Trophoblast cell (in vitro differentiated cells and primary cell): ENCODE results near the gene ACYP2.

Experiments used
- DNase-seq, 2 donors: peaks; one replicate each; pipeline ENCODE4 v3.0.0-alpha.2; 2016
- H2AFZ ChIP-seq: 2 replicates; pipeline ENCODE4 v1.6.1; 2013; ENCODE audit warnings: low read length, moderate library complexity, mild to moderate bottlenecking; ENCODE audit not compliant: insufficient read depth, poor library complexity
- H2AK5ac ChIP-seq: 2 replicates; pipeline ENCODE4 v1.6.1; 2013; ENCODE audit warnings: mild to moderate bottlenecking, low read length
- H2BK120ac ChIP-seq: 2 replicates; pipeline ENCODE4 v1.6.1; 2013; ENCODE audit warnings: low read length, mild to moderate bottlenecking, moderate library complexity; ENCODE audit not compliant: insufficient read depth, poor library complexity
- H2BK12ac ChIP-seq: 2 replicates; pipeline ENCODE4 v1.6.1; 2013; ENCODE audit warnings: mild to moderate bottlenecking, low read length, moderate library complexity
- H2BK5ac ChIP-seq: 2 replicates; pipeline ENCODE4 v1.6.1; 2013; ENCODE audit warnings: low read length, low read depth, moderate library complexity, mild to moderate bottlenecking; ENCODE audit not compliant: poor library complexity
- H3K14ac ChIP-seq: 2 replicates; pipeline ENCODE4 v1.6.1; 2013; ENCODE audit warnings: mild to moderate bottlenecking, low read length
- H3K18ac ChIP-seq: 2 replicates; pipeline ENCODE4 v1.6.1; 2013; ENCODE audit warnings: mild to moderate bottlenecking, low read length
- H3K23ac ChIP-seq: 2 replicates; pipeline ENCODE4 v1.6.1; 2013; ENCODE audit warnings: low read length
- H3K27ac ChIP-seq: 2 replicates; pipeline ENCODE4 v1.5.1; 2013; ENCODE audit warnings: low read depth, mild to moderate bottlenecking, inconsistent platforms, low read length, moderate library complexity
- H3K27me3 ChIP-seq: 2 replicates; pipeline ENCODE4 v1.6.1; 2013; ENCODE audit warnings: inconsistent platforms, mild to moderate bottlenecking, low read length, moderate library complexity; ENCODE audit not compliant: insufficient read depth
- H3K36me3 ChIP-seq, 2 experiments: 1 replicate in 1 of 2; 2 replicates in 1 of 2; pipeline ENCODE4 v1.6.1; 2013; ENCODE audit warnings: low read length in 2 of 2, mild to moderate bottlenecking in 2 of 2, moderate library complexity in 1 of 2; ENCODE audit not compliant: insufficient read depth in 2 of 2, control insufficient read depth in 1 of 2
- H3K4ac ChIP-seq: 2 replicates; pipeline ENCODE4 v1.6.1; 2013; ENCODE audit warnings: low read depth, mild to moderate bottlenecking, low read length, moderate library complexity
- H3K4me1 ChIP-seq, 2 experiments: 1 replicate in 1 of 2; 2 replicates in 1 of 2; pipeline ENCODE4 v1.6.1; 2013; ENCODE audit warnings: low read length in 2 of 2, mild to moderate bottlenecking in 2 of 2, moderate library complexity in 1 of 2; ENCODE audit not compliant: insufficient read depth in 2 of 2, control insufficient read depth in 1 of 2
- H3K4me2 ChIP-seq: 2 replicates; pipeline ENCODE4 v1.6.1; 2013; ENCODE audit warnings: inconsistent platforms, mild to moderate bottlenecking, low read length, moderate library complexity
- H3K4me3 ChIP-seq: 2 replicates; pipeline ENCODE4 v1.5.1; 2013; ENCODE audit warnings: mild to moderate bottlenecking, low read depth, low read length, inconsistent platforms
- H3K79me1 ChIP-seq: one replicate; pipeline ENCODE4 v1.6.1; 2013; ENCODE audit warnings: low read length
- H3K79me2 ChIP-seq: 2 replicates; pipeline ENCODE4 v1.6.1; 2013; ENCODE audit warnings: low read length, mild to moderate bottlenecking; ENCODE audit not compliant: control insufficient read depth, insufficient read depth, poor library complexity
- H3K9ac ChIP-seq: 2 replicates; pipeline ENCODE4 v1.6.1; 2013; ENCODE audit warnings: mild to moderate bottlenecking, low read length
- H3K9me3 ChIP-seq: 2 replicates; pipeline ENCODE4 v1.6.1; 2013; ENCODE audit warnings: low read depth, mild to moderate bottlenecking, control low read depth, inconsistent platforms, low read length; ENCODE audit not compliant: insufficient read depth
- H4K12ac ChIP-seq: 2 replicates; pipeline ENCODE4 v1.6.1; 2013; ENCODE audit warnings: low read depth, mild to moderate bottlenecking, low read length, moderate library complexity
- H4K8ac ChIP-seq: 2 replicates; pipeline ENCODE4 v1.6.1; 2013; ENCODE audit warnings: low read depth, mild to moderate bottlenecking, low read length, moderate library complexity
- H4K91ac ChIP-seq: one replicate; pipeline ENCODE4 v1.6.1; 2013; ENCODE audit warnings: low read depth, mild to moderate bottlenecking, low read length, moderate library complexity
- WGBS: extraction: QIAGEN DNeasy Blood & Tissue Kit; methylation state at CpG from one replicate; pipeline ENCODE4 v1.1.7; 2013; ENCODE audit warnings: missing lambda C conversion rate; ENCODE audit not compliant: insufficient read length, insufficient coverage; ENCODE audit errors: extremely low coverage; 5-methylcytosine and 5-hydroxymethylcytosine counted together

ACYP2 gene

DNA sequence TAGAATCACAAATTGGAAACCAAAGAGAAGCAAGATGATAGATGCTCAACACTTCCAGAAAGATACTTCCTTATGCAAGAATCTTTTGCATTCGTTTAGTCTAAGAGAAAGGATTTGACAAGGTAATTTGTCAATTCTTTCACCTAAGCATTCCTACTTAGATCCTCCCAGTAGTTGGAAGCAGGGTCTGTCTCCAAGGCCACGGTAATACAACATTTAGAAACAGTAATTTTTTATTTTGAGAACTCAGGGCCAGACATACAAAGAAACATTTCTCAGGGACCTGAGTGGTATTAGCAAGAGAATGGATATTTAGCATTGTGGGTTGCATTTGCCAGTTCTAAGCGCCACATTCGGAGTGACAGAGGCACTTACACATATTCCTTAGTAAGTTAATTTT, 68.6 kb downstream of the ACYP2 start:
- H3K4me1 ChIP-seq, result no peaks in the 10 kb centered on the region

GRCh38 chr2:54185105-54185504, 69.7 kb downstream of the ACYP2 start:
- Histone ChIP-seq H4K8ac (no peak overlapping the region), H3K27me3 (no peaks in the 10 kb centered on the region), H3K9ac (no peak overlapping the region), H2BK5ac (no peak overlapping the region), H2BK120ac (no peak overlapping the region), H2AK5ac (no peak overlapping the region), H3K4me1 (no peaks in the 10 kb centered on the region), H3K23ac (no peak overlapping the region), H3K27ac (no peak overlapping the region), H3K14ac (no peak overlapping the region), H2AFZ (no peak overlapping the region), H3K79me2 (no peaks in the 10 kb centered on the region), H3K18ac (no peak overlapping the region), H4K12ac (no peak overlapping the region), H4K91ac (no peak overlapping the region), H3K36me3 (no peaks in the 10 kb centered on the region), H3K79me1 (no peaks in the 10 kb centered on the region), H3K9me3 (no peaks in the 10 kb centered on the region), H3K4me3 (no peak overlapping the region), H2BK12ac (no peak overlapping the region), H3K4me2 (no peak overlapping the region), H3K4ac (no peak overlapping the region)
- DNase-seq, result no peak
- no CpG with 5 or more reads among the region's 1 CpG for WGBS

More for the DNA sequence above, 68.6 kb downstream of the ACYP2 start:
- Histone ChIP-seq H2AFZ (no peak overlapping the region), H2BK120ac (no peak overlapping the region), H3K4me2 (no peak overlapping the region), H2AK5ac (no peak overlapping the region), H3K23ac (no peak overlapping the region), H4K8ac (no peak overlapping the region), H3K9ac (no peak overlapping the region), H3K27ac (no peak overlapping the region), H3K9me3 (no peaks in the 10 kb centered on the region), H2BK12ac (no peak overlapping the region), H3K79me2 (no peaks in the 10 kb centered on the region), H3K4ac (no peak overlapping the region), H2BK5ac (no peak overlapping the region), H3K27me3 (no peaks in the 10 kb centered on the region), H3K4me3 (no peak overlapping the region), H3K36me3 (no peaks in the 10 kb centered on the region), H3K14ac (no peak overlapping the region), H4K12ac (no peak overlapping the region), H4K91ac (no peak overlapping the region), H3K79me1 (no peaks in the 10 kb centered on the region), H3K18ac (no peak overlapping the region)
- no CpG with 5 or more reads among the region's 4 CpGs for WGBS
- DNase-seq, result no peak

DNA sequence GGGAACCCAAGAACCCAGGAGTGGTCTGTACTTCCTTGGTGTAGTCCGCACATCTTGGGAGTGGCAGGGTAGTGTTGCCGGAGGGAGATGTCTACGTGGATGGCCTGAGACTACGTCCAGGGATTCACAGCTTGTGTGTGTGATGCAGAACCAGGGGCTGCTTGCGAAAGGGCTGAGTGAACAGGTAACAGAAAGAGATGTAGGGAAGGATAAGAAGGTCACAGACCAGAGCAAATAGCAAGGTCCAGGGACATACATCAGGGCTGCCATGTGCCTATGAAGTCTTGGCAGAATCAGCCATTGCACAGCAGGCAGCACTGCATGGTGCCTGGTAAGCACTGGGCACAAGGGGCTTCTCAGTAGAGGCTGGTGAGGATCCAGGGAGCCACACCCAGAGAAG, 71.9 kb downstream of the ACYP2 start:
- no peak overlapping the region for H2AFZ ChIP-seq
- no peak overlapping the region for H3K23ac ChIP-seq
- no peak overlapping the region for H3K18ac ChIP-seq
- H4K12ac ChIP-seq, result no peak overlapping the region
- H3K4ac ChIP-seq, result no peak overlapping the region
- H3K14ac ChIP-seq, result no peak overlapping the region
- H3K27ac ChIP-seq, result no peak overlapping the region
- no peak overlapping the region for H3K4me3 ChIP-seq
- H3K79me2 ChIP-seq, result no peaks in the 10 kb centered on the region
- no peak overlapping the region for H2BK5ac ChIP-seq
- H3K4me2 ChIP-seq, result no peak overlapping the region
- H2BK12ac ChIP-seq, result no peak overlapping the region
- H2AK5ac ChIP-seq, result no peak overlapping the region
- H3K9ac ChIP-seq, result no peak overlapping the region
- no peak overlapping the region for H4K8ac ChIP-seq
- no peak overlapping the region for H4K91ac ChIP-seq
- H3K27me3 ChIP-seq, result no peaks in the 10 kb centered on the region
- no peaks in the 10 kb centered on the region for H3K9me3 ChIP-seq
- no peaks in the 10 kb centered on the region for H3K79me1 ChIP-seq
- no peak overlapping the region for H2BK120ac ChIP-seq
- no peak for DNase-seq
- H3K4me1 ChIP-seq, result no peaks in the 10 kb centered on the region
- H3K36me3 ChIP-seq, result no peaks in the 10 kb centered on the region
- WGBS, result no CpG with 5 or more reads among the region's 5 CpGs

GRCh38 chr2:54189539-54189938, 74.1 kb downstream of the ACYP2 start:
- no peak for DNase-seq
- WGBS, result no CpG with 5 or more reads among the region's 2 CpGs
- Histone ChIP-seq H3K79me2 (no peaks in the 10 kb centered on the region), H3K18ac (no peak overlapping the region), H4K8ac (no peak overlapping the region), H3K4me2 (no peak overlapping the region), H3K4me3 (no peak overlapping the region), H3K4me1 (no peaks in the 10 kb centered on the region), H3K9ac (no peak overlapping the region), H2BK120ac (no peak overlapping the region), H3K36me3 (no peaks in the 10 kb centered on the region), H3K23ac (no peak overlapping the region), H2BK5ac (no peak overlapping the region), H3K79me1 (no peaks in the 10 kb centered on the region), H4K12ac (no peak overlapping the region), H3K27ac (no peak overlapping the region), H2BK12ac (no peak overlapping the region), H3K27me3 (no peaks in the 10 kb centered on the region), H4K91ac (no peak overlapping the region), H2AFZ (no peak overlapping the region), H3K4ac (no peak overlapping the region), H3K9me3 (no peaks in the 10 kb centered on the region), H3K14ac (no peak overlapping the region), H2AK5ac (no peak overlapping the region)
